Measurements from ENCODE around the gene MTFR1L.

Gene MTFR1L

GRCh38 chr1:25786887-25787759 lies 32.6 kb upstream of the MTFR1L start:
- no peak for DNase-seq
- Mint-ChIP-seq H3K27ac (no peak overlapping the region), H3K36me3 (ENCODE audit: low read depth) (no peaks in the 10 kb centered on the region), H3K9me3 (no peaks in the 10 kb centered on the region), H3K4me3 (no peak overlapping the region), H3K27me3 (ENCODE audit: low read depth, poor library complexity) (peaks cover 28% of the 10 kb centered on the region), H3K4me1 (peaks cover 75% of the 10 kb centered on the region)
- TF ChIP-seq CTCF (IDR thresholded peaks at IDR 0.05): no peak

GRCh38 chr1:25787760-25788166 lies 32.0 kb upstream of the MTFR1L start:
- DNase-seq: no peak
- Mint-ChIP-seq H3K4me3 (no peak overlapping the region), H3K36me3 (ENCODE audit: low read depth) (no peaks in the 10 kb centered on the region), H3K9me3 (no peaks in the 10 kb centered on the region), H3K4me1 (peaks cover 71% of the 10 kb centered on the region), H3K27me3 (ENCODE audit: low read depth, poor library complexity) (peaks cover 25% of the 10 kb centered on the region), H3K27ac (no peak overlapping the region)
- no peak for TF ChIP-seq CTCF (IDR thresholded peaks at IDR 0.05)

DNA sequence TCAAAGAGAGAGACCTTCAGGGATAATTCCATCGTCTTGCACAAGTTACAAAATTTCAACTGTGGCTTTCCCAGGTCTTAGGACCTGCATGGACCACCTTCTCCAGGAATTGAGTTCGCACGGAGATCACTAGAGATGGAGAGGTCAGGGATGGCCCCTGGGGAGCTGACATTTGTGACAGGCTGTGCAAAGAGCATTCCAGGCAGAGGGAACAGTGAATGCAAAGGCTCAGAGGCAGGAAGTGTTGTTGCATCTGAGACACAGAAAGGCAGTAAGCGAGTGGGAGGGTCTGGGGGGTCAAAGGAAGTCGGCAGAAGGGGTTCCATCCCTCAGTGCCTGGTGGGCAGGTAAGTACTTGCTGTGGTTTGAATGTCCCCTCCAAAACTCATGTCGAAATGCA lies 29.3 kb upstream of the MTFR1L start:
- no peaks in the 10 kb centered on the region for H3K9me3 Mint-ChIP-seq
- TF ChIP-seq CTCF (IDR thresholded peaks at IDR 0.05): no peak
- H3K36me3 Mint-ChIP-seq (ENCODE audit: low read depth): no peaks in the 10 kb centered on the region
- no peak for DNase-seq
- peaks cover 33% of the 10 kb centered on the region for H3K27me3 Mint-ChIP-seq (ENCODE audit: low read depth, poor library complexity)
- H3K27ac Mint-ChIP-seq: no peak overlapping the region
- H3K4me1 Mint-ChIP-seq: peaks cover 63% of the 10 kb centered on the region
- H3K4me3 Mint-ChIP-seq: no peak overlapping the region

- no peak for TF ChIP-seq CTCF (IDR thresholded peaks at IDR 0.05)
- peaks cover 36% of the 10 kb centered on the region for H3K27me3 Mint-ChIP-seq (ENCODE audit: low read depth, poor library complexity)
- no peak overlapping the region for H3K27ac Mint-ChIP-seq
- peaks cover 59% of the 10 kb centered on the region for H3K4me1 Mint-ChIP-seq
- H3K36me3 Mint-ChIP-seq (ENCODE audit: low read depth): no peaks in the 10 kb centered on the region
- no peaks in the 10 kb centered on the region for H3K9me3 Mint-ChIP-seq
- no peak overlapping the region for H3K4me3 Mint-ChIP-seq
- DNase-seq: no peak
These were observed 27.6 kb upstream of the MTFR1L start for GRCh38 chr1:25792115-25792514.

DNA sequence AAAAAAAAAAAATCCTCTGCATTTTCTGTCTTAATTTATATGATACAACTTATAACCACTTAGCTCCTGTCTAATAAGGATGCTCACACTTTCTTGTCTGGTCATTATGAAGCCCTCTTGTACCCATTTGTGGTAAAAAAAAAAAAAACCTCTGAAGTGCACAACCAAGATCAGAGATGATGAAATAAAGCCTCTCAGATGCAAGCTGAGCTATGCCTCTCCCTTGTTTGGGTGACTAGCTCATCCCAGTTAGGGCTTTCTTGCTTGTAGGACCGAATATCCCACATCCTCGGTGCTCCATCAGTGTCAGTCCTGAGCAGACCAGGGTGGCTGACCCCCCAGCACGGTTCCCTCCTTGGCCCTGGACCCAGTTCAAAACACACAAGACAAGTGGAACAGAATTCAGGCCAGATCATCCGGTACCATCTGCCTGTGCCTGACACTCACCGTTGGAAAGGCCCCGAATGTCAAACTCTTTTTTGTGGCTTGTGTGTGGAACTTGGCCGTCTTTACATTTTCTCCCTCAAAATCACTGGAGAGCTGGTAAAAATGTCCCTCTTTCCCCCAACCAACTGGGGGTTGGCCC lies 26.1 kb upstream of the MTFR1L start:
- TF ChIP-seq CTCF (IDR thresholded peaks at IDR 0.05): no peak
- no peaks in the 10 kb centered on the region for H3K36me3 Mint-ChIP-seq (ENCODE audit: low read depth)
- peaks cover 67% of the 10 kb centered on the region for H3K4me1 Mint-ChIP-seq
- peaks cover 43% of the 10 kb centered on the region for H3K27me3 Mint-ChIP-seq (ENCODE audit: low read depth, poor library complexity)
- H3K9me3 Mint-ChIP-seq: no peaks in the 10 kb centered on the region
- H3K4me3 Mint-ChIP-seq: no peak overlapping the region
- DNase-seq: no peak
- H3K27ac Mint-ChIP-seq: no peak overlapping the region
